ENCODE measurements around the gene CREB3L1.

DNA sequence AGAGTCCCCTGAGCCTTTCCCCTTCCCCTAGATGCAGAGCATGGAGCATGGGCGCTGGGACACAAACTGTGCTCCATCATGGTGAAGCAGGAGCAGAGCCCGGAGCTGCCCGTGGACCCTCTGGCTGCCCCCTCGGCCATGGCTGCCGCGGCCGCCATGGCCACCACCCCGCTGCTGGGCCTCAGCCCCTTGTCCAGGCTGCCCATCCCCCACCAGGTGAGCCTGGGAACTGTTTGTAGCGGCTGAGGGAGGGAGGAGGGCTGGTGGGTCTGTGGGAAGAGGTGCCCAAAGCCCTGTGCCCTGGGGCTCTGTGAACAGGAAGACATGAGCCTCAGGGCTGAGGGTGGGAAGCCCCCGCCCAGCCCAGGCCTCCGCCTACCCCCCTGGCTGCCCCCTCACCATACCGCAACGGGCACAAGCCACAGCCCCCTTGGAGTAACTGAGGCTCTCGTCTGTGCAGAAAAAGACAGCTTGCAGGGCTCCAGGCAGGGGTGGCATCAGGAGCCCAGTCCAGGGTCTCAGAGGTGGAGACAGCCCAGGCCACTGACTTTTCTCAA, 30.4 kb downstream of the CREB3L1 start:
- TF ChIP-seq POLR2A (IDR thresholded peaks at IDR 0.05; ENCODE audit: low read length) (no peak), GATA1 (IDR thresholded peaks at IDR 0.05; ENCODE audit: low read depth, low read length) (no peak)

All from erythroblast (primary cell).